Gastroesophageal sphincter (tissue), 4 donors: ENCODE data around the gene PLXNB1. TPM values are rescaled to one million over a fixed set of nuclear protein-coding genes. Genes with fewer than 3 reads are reported as not detected.

Experiments
- ATAC-seq: fragments of 150-250 bp; one replicate; pipeline ENCODE4 v1.9.1; 2016; ENCODE audit warnings: mild to moderate bottlenecking, moderate library complexity
- H3K27ac ChIP-seq, 4 donors: fragments of 200-600 bp; sonication (generic) in 3 of 4; 1 replicate in 3 of 4; 2 replicates in 1 of 4; pipeline ENCODE4 v1.5.1; 2016 to 2019
- H3K27me3 ChIP-seq: fragments of 200-600 bp; sonication (generic); one replicate; pipeline ENCODE4 v1.5.1; 2019
- H3K36me3 ChIP-seq, 2 donors: fragments of 200-600 bp; sonication (generic); one replicate each; pipeline ENCODE4 v1.5.1; 2019; ENCODE audit warnings: control low read depth in 1 of 2
- H3K4me1 ChIP-seq, 3 donors: fragments of 200-600 bp; sonication (generic); 1 replicate in 2 of 3; 2 replicates in 1 of 3; pipeline ENCODE4 v1.5.1; 2016 to 2019; ENCODE audit warnings: control low read depth in 2 of 3
- H3K4me3 ChIP-seq, 2 donors: fragments of 200-600 bp; sonication (generic); one replicate each; pipeline ENCODE4 v1.5.1; 2019; ENCODE audit warnings: mild to moderate bottlenecking in 1 of 2, moderate library complexity in 1 of 2
- H3K9me3 ChIP-seq, 3 donors: fragments of 200-600 bp; sonication (generic); one replicate each; pipeline ENCODE4 v1.5.1; 2017 to 2019; ENCODE audit warnings: control low read depth in 2 of 3
- CTCF ChIP-seq, 4 experiments: fragments of 200-600 bp in 2 of 4; fragments of 450-650 bp in 2 of 4; sonication (generic) in 1 of 4; IDR thresholded peaks; one replicate each; pipeline ENCODE4 v1.5.1; 2017 to 2019; ENCODE audit warnings: antibody characterized with exemption in 4 of 4, mild to moderate bottlenecking in 2 of 4, moderate library complexity in 2 of 4
- EP300 ChIP-seq: sonication (generic); formaldehyde crosslinking; IDR thresholded peaks from one replicate; pipeline ENCODE4 v1.6.1; 2017; ENCODE audit warnings: antibody characterized with exemption, mild to moderate bottlenecking
- POLR2A ChIP-seq, 2 donors: fragments of 450-650 bp; IDR thresholded peaks; one replicate each; pipeline ENCODE4 v1.6.1; 2017; ENCODE audit warnings: antibody characterized with exemption in 2 of 2, mild to moderate bottlenecking in 2 of 2, moderate library complexity in 1 of 2
- POLR2AphosphoS5 ChIP-seq: sonication (generic); formaldehyde crosslinking; IDR thresholded peaks from one replicate; pipeline ENCODE4 v1.6.1; 2017; ENCODE audit warnings: antibody characterized with exemption
- WGBS, 2 donors: methylation state at CpG; one replicate each; pipeline ENCODE4 v1.1.5; 2018; ENCODE audit warnings: low coverage in 1 of 2; 5-methylcytosine and 5-hydroxymethylcytosine counted together
- total RNA-seq, 4 donors: library from RNA; depleted of rRNA; stranded (reverse); fragments of >200 nt; gene quantifications; one replicate each; pipeline ENCODE4 v1.1.0, GENCODE V29; 2016

PLXNB1 gene
- total RNA-seq, 4 donors from 2014 or later, result 125 to 186 (median 147) TPM

GRCh38 chr3:48407542-48408099 lies 22.3 kb downstream of the PLXNB1 start:
- ATAC-seq, result no peak
- 57 to 83% methylated on average over 1 of the region's 8 CpGs for WGBS, 2 donors
- Histone ChIP-seq H3K9me3 (no peaks in the 10 kb centered on the region), H3K27me3 (no peaks in the 10 kb centered on the region), H3K4me3 (no peak overlapping the region), H3K27ac (peak overlapping the region in 3 of 4 donors; percentile 45 to 93 (median 92)), H3K36me3 (peaks cover 0 to 96% of the 10 kb centered on the region in 2 donors), H3K4me1 (peaks cover under 1 to 26% (median 1%) of the 10 kb centered on the region in 3 donors)
- no peak for TF ChIP-seq POLR2AphosphoS5
- no peak for TF ChIP-seq EP300
- TF ChIP-seq CTCF (IDR thresholded peaks at IDR 0.05), result no peak
- no peak for TF ChIP-seq POLR2A (IDR thresholded peaks at IDR 0.05)

DNA sequence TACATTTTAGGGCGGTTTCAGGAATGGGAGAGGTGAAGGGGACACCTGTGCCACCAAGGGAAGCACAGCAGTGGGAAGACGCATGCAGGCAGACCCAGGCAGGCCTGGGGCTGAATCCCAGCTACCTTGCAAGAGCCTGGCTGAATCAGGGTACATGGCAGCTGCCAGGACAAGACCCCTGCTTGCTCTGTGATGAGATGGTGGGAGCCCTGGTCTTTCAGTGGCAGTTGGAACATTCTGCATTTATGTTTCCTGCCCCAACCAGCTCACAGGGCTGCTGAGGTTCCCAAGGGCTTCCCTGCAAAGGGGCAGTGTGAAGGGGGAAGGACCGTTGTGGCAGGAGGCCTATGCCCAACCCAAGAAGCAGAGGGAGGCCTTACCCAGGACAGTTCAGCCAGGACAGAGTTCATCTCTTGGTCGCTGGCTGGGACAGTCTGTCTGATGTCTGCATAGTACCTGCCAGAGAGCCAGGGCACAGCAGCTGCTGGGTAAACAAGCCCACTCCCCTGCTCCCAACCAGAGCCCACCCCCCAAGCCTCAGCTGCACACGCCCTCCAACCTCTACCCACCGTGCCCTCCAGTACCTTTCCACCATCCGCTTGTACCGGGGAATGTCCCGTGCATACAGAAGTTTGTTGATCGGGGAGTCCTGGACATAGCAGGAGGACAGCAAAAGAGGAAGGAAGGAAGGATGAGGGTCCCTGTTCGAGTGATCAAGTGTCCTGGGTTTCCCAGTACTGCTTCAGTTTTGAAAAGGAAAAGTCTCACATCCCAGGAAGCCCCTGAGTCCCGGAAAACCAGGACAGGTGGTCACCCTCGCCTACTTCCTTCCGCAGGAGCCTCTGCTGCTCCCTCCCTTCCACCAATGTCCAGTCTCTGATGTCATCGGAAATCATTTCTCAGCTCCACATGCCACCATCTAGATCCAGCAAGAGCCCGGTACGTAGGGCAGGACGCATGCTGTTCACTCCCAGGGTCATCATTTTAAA lies 23.1 kb downstream of the PLXNB1 start:
- Histone ChIP-seq H3K36me3 (peaks cover 0 to 87% of the 10 kb centered on the region in 2 donors), H3K27me3 (no peaks in the 10 kb centered on the region), H3K4me1 (peaks cover 3 to 35% (median 7%) of the 10 kb centered on the region in 3 donors), H3K27ac (peak overlapping the region in 3 of 4 donors; percentile 92 to 97 (median 93)), H3K9me3 (no peaks in the 10 kb centered on the region), H3K4me3 (no peak overlapping the region)
- 67 to 82% methylated on average over 5 to 10 of the region's 18 CpGs for WGBS, 2 donors
- ATAC-seq, result no peak
- TF ChIP-seq POLR2A (IDR thresholded peaks at IDR 0.05) (no peak), POLR2AphosphoS5 (no peak), CTCF (IDR thresholded peaks at IDR 0.05) (no peak), EP300 (no peak)

DNA sequence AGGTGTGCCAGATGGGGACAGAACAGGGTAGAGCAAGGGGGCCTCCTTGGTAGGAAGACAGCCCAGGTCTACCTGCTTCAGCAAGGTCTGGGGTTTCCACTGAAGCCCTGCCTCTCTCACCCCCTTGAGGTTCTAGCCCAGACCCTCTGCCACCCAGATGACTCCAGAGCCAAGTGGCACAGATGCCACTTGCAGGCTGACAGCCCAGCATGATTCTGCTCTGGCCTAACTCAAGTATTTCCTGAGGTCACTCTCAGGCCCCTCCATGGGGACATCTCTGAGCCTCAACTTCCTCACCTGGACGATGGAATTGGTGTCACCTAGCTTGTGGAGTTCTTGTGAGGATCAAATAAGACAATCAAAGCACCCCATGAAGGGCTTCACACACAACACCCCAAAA lies 23.9 kb downstream of the PLXNB1 start:
- Histone ChIP-seq H3K27me3 (no peaks in the 10 kb centered on the region), H3K36me3 (peaks cover 0 to 79% of the 10 kb centered on the region in 2 donors), H3K9me3 (no peaks in the 10 kb centered on the region), H3K4me1 (peaks cover 6 to 43% (median 15%) of the 10 kb centered on the region in 3 donors), H3K4me3 (no peak overlapping the region), H3K27ac (peak overlapping the region in 3 of 4 donors; percentile 92 to 97 (median 93))
- no peak for ATAC-seq
- TF ChIP-seq POLR2AphosphoS5, result no peak
- no peak for TF ChIP-seq CTCF (IDR thresholded peaks at IDR 0.05)
- TF ChIP-seq POLR2A (IDR thresholded peaks at IDR 0.05), result no peak
- no peak for TF ChIP-seq EP300
- 83% methylated on average over 1 of the region's 1 CpG for WGBS, 2 donors

DNA sequence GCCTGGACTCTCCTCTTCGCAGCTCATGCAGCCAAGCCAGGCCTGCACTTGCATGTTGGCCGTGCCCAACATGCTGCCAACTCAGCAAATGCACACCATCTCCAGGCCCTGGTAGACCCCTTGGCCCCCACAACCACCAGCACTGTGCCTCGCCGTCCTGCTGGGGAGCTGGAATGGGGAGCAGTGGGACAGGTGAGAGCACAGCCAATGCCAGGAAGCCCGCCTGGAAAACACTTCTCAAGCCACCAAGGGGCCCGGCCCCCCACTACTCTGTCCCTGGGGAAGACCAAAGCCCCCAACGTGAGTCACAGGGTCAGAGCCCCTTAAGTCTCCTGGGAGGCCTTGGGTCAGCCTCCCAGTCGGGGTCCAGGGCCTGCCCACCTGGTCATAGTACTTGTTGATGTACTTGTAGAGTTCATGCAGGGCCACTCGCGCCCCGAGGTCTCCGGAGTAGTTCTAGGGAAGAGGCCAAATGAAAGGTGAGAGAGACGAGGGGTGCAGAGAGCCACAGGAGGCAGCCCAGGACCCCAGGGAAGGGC lies 24.5 kb downstream of the PLXNB1 start:
- TF ChIP-seq CTCF (IDR thresholded peaks at IDR 0.05) (no peak), EP300 (no peak), POLR2A (IDR thresholded peaks at IDR 0.05) (no peak), POLR2AphosphoS5 (no peak)
- Histone ChIP-seq H3K27me3 (no peaks in the 10 kb centered on the region), H3K4me3 (no peak overlapping the region), H3K4me1 (peaks cover 6 to 44% (median 15%) of the 10 kb centered on the region in 3 donors), H3K27ac (peak overlapping the region in 3 of 4 donors; percentile 92 to 97 (median 93)), H3K9me3 (no peaks in the 10 kb centered on the region), H3K36me3 (peaks cover 0 to 74% of the 10 kb centered on the region in 2 donors)
- 72% methylated on average over 4 of the region's 13 CpGs; no CpG with 5 or more reads in 1 of the 2 donors for WGBS, 2 donors
- ATAC-seq, result no peak
